Ishikawa (cell line): ENCODE data around the gene RALGPS2.

Experiments used
- CEBPB ChIP-seq: IDR thresholded peaks from 2 replicates; pipeline ENCODE4 v1.6.1; 2012
- CREB1 ChIP-seq: IDR thresholded peaks from 2 replicates; pipeline ENCODE4 v1.6.1; 2012; ENCODE audit warnings: low read depth
- EGR1 ChIP-seq: IDR thresholded peaks from 2 replicates; pipeline ENCODE4 v1.6.1; 2012
- EP300 ChIP-seq: IDR thresholded peaks from 2 replicates; pipeline ENCODE4 v1.6.1; 2012; ENCODE audit warnings: borderline replicate concordance
- FOXM1 ChIP-seq: IDR thresholded peaks from 2 replicates; pipeline ENCODE4 v1.6.1; 2012; ENCODE audit warnings: low read depth, borderline replicate concordance
- MAX ChIP-seq: IDR thresholded peaks from 2 replicates; pipeline ENCODE4 v1.6.1; 2012
- NFIC ChIP-seq: IDR thresholded peaks from 2 replicates; pipeline ENCODE4 v1.6.1; 2012
- RAD21 ChIP-seq: IDR thresholded peaks from 2 replicates; pipeline ENCODE4 v1.6.1; 2012; ENCODE audit warnings: low read depth
- REST ChIP-seq: IDR thresholded peaks from 2 replicates; pipeline ENCODE4 v1.6.1; 2012; ENCODE audit warnings: low read depth, mild to moderate bottlenecking
- TAF1 ChIP-seq: IDR thresholded peaks from 2 replicates; pipeline ENCODE4 v1.6.1; 2012; ENCODE audit warnings: low read depth, mild to moderate bottlenecking
- TCF12 ChIP-seq: IDR thresholded peaks from 2 replicates; pipeline ENCODE4 v1.6.1; 2012; ENCODE audit warnings: low read depth
- TEAD4 ChIP-seq: IDR thresholded peaks from 2 replicates; pipeline ENCODE4 v1.6.1; 2012
- USF1 ChIP-seq: IDR thresholded peaks from 2 replicates; pipeline ENCODE4 v1.6.1; 2012
- YY1 ChIP-seq: IDR thresholded peaks from 2 replicates; pipeline ENCODE4 v1.6.1; 2012; ENCODE audit warnings: low read depth
- ZBTB7A ChIP-seq: IDR thresholded peaks from 2 replicates; pipeline ENCODE4 v1.6.1; 2012; ENCODE audit warnings: low read depth

RALGPS2 gene

GRCh38 chr1:178857126-178857525 is 132.1 kb downstream of the RALGPS2 start:
- no peak for TF ChIP-seq RAD21
- TF ChIP-seq CEBPB = no peak
- TF ChIP-seq NFIC = no peak
- no peak for TF ChIP-seq TAF1
- no peak for TF ChIP-seq ZBTB7A
- TF ChIP-seq TEAD4 = no peak
- no peak for TF ChIP-seq FOXM1
- TF ChIP-seq CREB1 = no peak
- TF ChIP-seq EGR1 = no peak
- TF ChIP-seq REST = no peak
- TF ChIP-seq USF1 = no peak
- TF ChIP-seq EP300 = no peak

- no peak for TF ChIP-seq CREB1
- TF ChIP-seq TEAD4 = no peak
- TF ChIP-seq ZBTB7A = no peak
- no peak for TF ChIP-seq CEBPB
- TF ChIP-seq TCF12 = no peak
- TF ChIP-seq YY1 = no peak
- TF ChIP-seq FOXM1 = no peak
- TF ChIP-seq EP300 = no peak
- TF ChIP-seq EGR1 = no peak
Observed at GRCh38 chr1:178862416-178862815, 137.4 kb downstream of the RALGPS2 start.

GRCh38 chr1:178862864-178863263 is 137.8 kb downstream of the RALGPS2 start:
- TF ChIP-seq EGR1 (no peak), EP300 (no peak), REST (no peak)

GRCh38 chr1:178864326-178864725 is 139.3 kb downstream of the RALGPS2 start:
- TF ChIP-seq MAX = no peak
- no peak for TF ChIP-seq ZBTB7A
- TF ChIP-seq TAF1 = no peak
- TF ChIP-seq CREB1 = no peak
- no peak for TF ChIP-seq RAD21
- no peak for TF ChIP-seq YY1
- no peak for TF ChIP-seq REST
- TF ChIP-seq TCF12 = no peak
- no peak for TF ChIP-seq TEAD4
- no peak for TF ChIP-seq EGR1
- no peak for TF ChIP-seq CEBPB
- TF ChIP-seq FOXM1 = no peak
- TF ChIP-seq USF1 = no peak
- no peak for TF ChIP-seq EP300
- no peak for TF ChIP-seq NFIC

GRCh38 chr1:178867670-178868069 is 142.6 kb downstream of the RALGPS2 start:
- TF ChIP-seq ZBTB7A = no peak
- TF ChIP-seq REST = no peak
- no peak for TF ChIP-seq MAX
- no peak for TF ChIP-seq USF1
- TF ChIP-seq EGR1 = no peak
- TF ChIP-seq YY1 = no peak
- no peak for TF ChIP-seq FOXM1
- TF ChIP-seq TEAD4 = no peak
- no peak for TF ChIP-seq RAD21
- TF ChIP-seq CEBPB = no peak
